ENCODE results near the gene SH3BP2. TPM values are rescaled to one million over a fixed set of nuclear protein-coding genes. Genes with fewer than 3 reads are reported as not detected.

SH3BP2 gene
- total RNA-seq, 1 donor from 2014 or later = 43.2 TPM

DNA sequence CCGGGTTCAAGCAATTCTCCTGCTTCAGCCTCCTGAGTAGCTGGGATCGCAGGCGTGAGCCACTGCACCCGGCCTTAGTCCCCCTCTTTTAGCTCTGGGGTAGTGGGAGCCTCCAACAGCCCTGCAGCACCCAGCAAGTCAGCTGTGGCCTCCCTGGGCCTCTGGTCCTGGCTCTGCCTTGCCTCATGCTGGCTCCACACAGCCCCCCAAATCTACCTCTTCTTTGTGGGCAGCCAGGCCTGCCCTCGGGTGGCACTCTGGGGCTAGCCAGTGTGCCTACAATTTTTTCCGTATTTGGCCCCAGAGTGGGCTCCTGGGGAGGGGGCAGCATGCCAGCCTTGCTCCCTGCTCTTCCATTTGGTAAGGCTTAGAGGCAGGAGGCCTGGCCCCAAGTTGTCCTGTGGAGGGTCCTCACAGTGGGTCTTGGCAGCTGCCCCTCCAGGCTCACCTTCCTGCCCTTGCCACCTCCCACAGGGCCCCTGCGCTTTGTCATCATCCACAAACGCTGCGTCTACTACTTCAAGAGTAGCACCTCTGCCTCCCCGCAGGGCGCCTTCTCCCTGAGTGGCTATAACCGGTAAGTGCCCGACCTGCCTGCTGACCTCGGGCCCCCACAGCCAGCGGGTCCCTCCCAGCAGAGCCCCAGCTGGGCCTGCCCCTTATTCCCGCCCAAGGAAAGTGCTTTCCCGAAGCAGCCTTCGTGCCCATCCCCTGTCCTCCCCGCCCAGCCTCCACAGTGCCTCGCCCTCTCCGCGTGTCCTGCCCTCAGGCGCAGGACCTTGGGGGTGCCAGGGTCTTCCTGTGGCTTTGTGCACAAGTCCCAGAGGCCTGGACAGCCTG is 29.8 kb downstream of the SH3BP2 start:
- H3K4me1 Mint-ChIP-seq = peaks cover 15% of the 10 kb centered on the region
- H3K27me3 Mint-ChIP-seq = no peaks in the 10 kb centered on the region
- ChIA-PET CTCF (interaction anchor here (1.4 kb wide), 1 partner anchor 224 kb away, joined by 4 read pairs; no protein-coding TSS in a partner anchor), POLR2A (no interaction called here)
- DNase-seq (no peak), ATAC-seq (ENCODE audit: low read depth) (no peak)
- no peak overlapping the region for H3K27ac Mint-ChIP-seq
- no peaks in the 10 kb centered on the region for H3K9me3 Mint-ChIP-seq
- intact Hi-C loops (cut with micrococcal nuclease) = no loop called here
- TF ChIP-seq, protein P1, sequence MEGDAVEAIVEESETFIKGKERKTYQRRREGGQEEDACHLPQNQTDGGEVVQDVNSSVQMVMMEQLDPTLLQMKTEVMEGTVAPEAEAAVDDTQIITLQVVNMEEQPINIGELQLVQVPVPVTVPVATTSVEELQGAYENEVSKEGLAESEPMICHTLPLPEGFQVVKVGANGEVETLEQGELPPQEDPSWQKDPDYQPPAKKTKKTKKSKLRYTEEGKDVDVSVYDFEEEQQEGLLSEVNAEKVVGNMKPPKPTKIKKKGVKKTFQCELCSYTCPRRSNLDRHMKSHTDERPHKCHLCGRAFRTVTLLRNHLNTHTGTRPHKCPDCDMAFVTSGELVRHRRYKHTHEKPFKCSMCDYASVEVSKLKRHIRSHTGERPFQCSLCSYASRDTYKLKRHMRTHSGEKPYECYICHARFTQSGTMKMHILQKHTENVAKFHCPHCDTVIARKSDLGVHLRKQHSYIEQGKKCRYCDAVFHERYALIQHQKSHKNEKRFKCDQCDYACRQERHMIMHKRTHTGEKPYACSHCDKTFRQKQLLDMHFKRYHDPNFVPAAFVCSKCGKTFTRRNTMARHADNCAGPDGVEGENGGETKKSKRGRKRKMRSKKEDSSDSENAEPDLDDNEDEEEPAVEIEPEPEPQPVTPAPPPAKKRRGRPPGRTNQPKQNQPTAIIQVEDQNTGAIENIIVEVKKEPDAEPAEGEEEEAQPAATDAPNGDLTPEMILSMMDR (IDR thresholded peaks at IDR 0.05) = no peak
- peaks cover 56% of the 10 kb centered on the region for H3K36me3 Mint-ChIP-seq (ENCODE audit: low read depth)
- no peak overlapping the region for H3K4me3 Mint-ChIP-seq

DNA sequence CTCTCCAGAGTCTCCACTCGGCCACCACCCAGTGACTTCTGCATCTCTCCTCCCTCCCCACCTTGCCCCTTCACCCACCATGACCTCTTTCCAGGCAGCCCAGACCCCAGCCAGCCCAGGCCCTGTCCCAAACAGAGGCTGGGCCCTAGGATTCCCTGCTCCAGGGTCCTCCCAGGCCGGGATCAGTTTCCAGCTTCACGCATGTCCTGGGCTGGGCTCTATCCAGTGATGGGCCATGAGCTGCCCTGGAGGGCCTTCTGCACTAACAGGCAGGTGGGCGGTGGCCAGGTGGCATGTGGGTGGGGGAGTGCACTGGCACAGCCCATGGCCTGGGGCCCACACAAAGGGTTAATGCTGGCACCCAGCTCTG is 30.4 kb downstream of the SH3BP2 start:
- CTCF ChIA-PET = no interaction called here
- H3K27ac Mint-ChIP-seq = no peak overlapping the region
- intact Hi-C loops (cut with micrococcal nuclease) = no loop called here
- POLR2A ChIA-PET = interaction anchor here (0.6 kb wide), 1 partner anchor 21 kb away, joined by 3 read pairs; no protein-coding TSS in a partner anchor
- DNase-seq = peak; percentile 11
- no peak overlapping the region for H3K4me3 Mint-ChIP-seq
- H3K9me3 Mint-ChIP-seq = no peaks in the 10 kb centered on the region
- TF ChIP-seq, protein P1 (IDR thresholded peaks at IDR 0.05) = no peak
- no peaks in the 10 kb centered on the region for H3K27me3 Mint-ChIP-seq
- H3K4me1 Mint-ChIP-seq = peaks cover 13% of the 10 kb centered on the region
- no peak for ATAC-seq (ENCODE audit: low read depth)
- H3K36me3 Mint-ChIP-seq (ENCODE audit: low read depth) = peaks cover 60% of the 10 kb centered on the region

DNA sequence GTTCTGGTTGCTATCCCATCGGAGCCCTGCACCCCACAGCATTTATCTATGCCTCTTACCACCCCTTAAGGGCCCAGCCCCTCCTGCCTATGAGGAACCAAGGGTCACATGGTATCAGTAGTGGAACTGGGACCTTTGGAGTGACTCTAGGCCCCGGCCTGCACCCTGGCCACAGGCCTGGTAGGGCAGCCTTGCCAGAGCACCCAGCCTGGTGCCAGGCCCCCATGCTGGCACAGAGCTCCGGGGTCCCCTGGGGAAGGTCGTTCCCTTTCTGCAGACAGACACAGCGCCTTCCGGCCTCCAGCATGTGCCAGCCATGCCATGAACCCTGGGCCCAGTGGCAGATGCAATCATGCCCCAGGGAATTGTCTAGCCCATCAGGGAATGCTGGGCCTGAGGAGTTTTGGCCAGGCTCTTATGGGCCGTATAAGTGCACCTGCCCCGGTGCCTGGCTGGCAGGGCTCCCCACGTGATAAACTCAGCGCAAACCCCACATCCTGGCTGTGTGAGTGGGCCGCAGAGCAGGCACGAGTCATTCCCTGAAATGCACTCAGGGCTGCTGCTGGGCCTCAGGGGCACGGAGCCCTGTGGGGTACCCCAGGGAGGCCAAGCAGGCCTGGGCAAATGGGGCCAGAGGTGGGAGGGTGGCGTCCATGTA is 30.9 kb downstream of the SH3BP2 start:
- TF ChIP-seq, protein P1 (IDR thresholded peaks at IDR 0.05) = no peak
- Mint-ChIP-seq H3K27ac (no peak overlapping the region), H3K4me3 (no peak overlapping the region), H3K36me3 (ENCODE audit: low read depth) (peaks cover 65% of the 10 kb centered on the region), H3K27me3 (no peaks in the 10 kb centered on the region), H3K9me3 (no peaks in the 10 kb centered on the region), H3K4me1 (peaks cover 13% of the 10 kb centered on the region)
- ChIA-PET CTCF (no interaction called here), POLR2A (interaction anchor here (0.6 kb wide), 1 partner anchor 22 kb away, joined by 3 read pairs; no protein-coding TSS in a partner anchor)
- intact Hi-C loops (cut with micrococcal nuclease) = no loop called here
- no peak for ATAC-seq (ENCODE audit: low read depth)
- peak; percentile 13 for DNase-seq

DNA sequence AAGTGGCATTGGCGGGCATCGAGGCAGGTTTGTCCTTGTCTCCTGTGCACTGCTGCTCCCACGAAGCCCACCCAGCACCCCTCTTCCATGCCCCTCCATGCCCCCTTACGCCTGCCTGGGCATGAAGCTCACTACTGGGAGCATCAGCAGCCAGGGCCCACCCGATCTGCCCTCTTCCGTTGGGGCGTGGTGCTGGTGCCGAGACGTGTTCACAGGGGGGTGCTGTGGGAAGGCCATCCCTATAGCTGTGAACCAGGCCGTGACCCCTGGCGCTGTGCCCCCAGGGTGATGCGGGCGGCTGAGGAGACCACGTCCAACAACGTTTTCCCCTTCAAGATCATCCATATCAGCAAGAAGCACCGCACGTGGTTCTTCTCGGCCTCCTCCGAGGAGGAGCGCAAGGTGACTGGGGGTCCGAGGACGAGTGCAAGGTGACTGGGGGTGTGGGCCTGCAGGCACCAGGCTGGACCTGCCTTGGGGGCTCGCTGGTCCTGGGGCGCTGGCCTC is 31.5 kb downstream of the SH3BP2 start:
- Mint-ChIP-seq H3K4me1 (peaks cover 8% of the 10 kb centered on the region), H3K36me3 (ENCODE audit: low read depth) (peaks cover 68% of the 10 kb centered on the region), H3K27ac (no peak overlapping the region), H3K27me3 (no peaks in the 10 kb centered on the region), H3K4me3 (no peak overlapping the region), H3K9me3 (no peaks in the 10 kb centered on the region)
- DNase-seq (peak; percentile 14), ATAC-seq (ENCODE audit: low read depth) (no peak)
- ChIA-PET CTCF (no interaction called here), POLR2A (no interaction called here)
- TF ChIP-seq, protein P1 (IDR thresholded peaks at IDR 0.05) = no peak
- intact Hi-C loops (cut with micrococcal nuclease) = no loop called here

DNA sequence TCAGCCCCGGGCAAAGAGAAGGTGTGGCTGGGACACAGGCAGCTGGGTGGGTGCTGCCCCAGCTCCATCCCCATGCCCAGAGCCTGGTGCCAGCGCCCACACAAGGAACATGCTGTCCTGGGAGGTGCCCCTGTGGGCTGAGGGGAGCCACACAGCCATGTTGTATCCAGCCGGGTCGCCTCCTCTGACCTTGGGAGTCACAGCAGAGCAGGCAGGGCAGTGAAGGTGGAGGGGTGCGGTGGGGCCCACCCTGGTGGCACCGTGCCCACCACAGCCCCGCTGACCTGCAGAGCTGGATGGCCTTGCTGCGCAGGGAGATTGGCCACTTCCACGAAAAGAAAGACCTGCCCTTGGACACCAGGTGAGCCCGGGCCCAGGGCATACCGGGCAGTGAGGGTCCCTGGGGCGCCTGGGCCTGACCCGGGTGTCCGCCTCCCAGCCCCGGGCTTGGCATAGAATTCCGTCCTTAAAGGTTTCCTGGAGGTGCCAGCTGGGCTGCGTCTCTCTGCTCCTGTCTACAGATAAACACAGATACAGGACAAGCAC is 32.0 kb downstream of the SH3BP2 start:
- Mint-ChIP-seq H3K9me3 (no peaks in the 10 kb centered on the region), H3K36me3 (ENCODE audit: low read depth) (peaks cover 70% of the 10 kb centered on the region), H3K27me3 (no peaks in the 10 kb centered on the region), H3K4me1 (peaks cover 3% of the 10 kb centered on the region), H3K27ac (no peak overlapping the region), H3K4me3 (no peak overlapping the region)
- POLR2A ChIA-PET = no interaction called here
- CTCF ChIA-PET = no interaction called here
- ATAC-seq (ENCODE audit: low read depth) = no peak
- TF ChIP-seq, protein P1 (IDR thresholded peaks at IDR 0.05) = no peak
- intact Hi-C loops (cut with micrococcal nuclease) = no loop called here
- no peak for DNase-seq

All from activated B cell treated with CpG ODN at 0.5 μM for 24 hours (primary cell).